SH-SY5Y (cell line): Measurements from ENCODE around the gene TFDP1.

Source experiments
- GATA2 ChIP-seq: IDR thresholded peaks from 2 replicates; pipeline ENCODE4 v1.6.1; 2011; ENCODE audit warnings: mild to moderate bottlenecking, low read depth, low read length
- GATA3 ChIP-seq: IDR thresholded peaks from 2 replicates; pipeline ENCODE4 v1.6.1; 2011; ENCODE audit warnings: low read depth, mild to moderate bottlenecking, low read length, moderate library complexity

- TF ChIP-seq GATA3 (no peak), GATA2 (no peak)
Observed at GRCh38 chr13:113554333-113554700, 30.2 kb upstream of the TFDP1 start.
